IMR-90 (cell line): ENCODE data around the gene KLHL13.

ENCODE experiments used
- CEBPB ChIP-seq: IDR thresholded peaks from 2 replicates; pipeline ENCODE4 v1.6.1; 2012; ENCODE audit warnings: low read depth, low read length, improper control_type of control experiment
- CTCF ChIP-seq: conservative IDR thresholded peaks from 2 replicates; pipeline ENCODE4 v1.5.1; 2012; ENCODE audit warnings: mild to moderate bottlenecking, low read depth, low read length, improper control_type of control experiment
- MAFK ChIP-seq: IDR thresholded peaks from 2 replicates; pipeline ENCODE4 v1.6.1; 2012; ENCODE audit warnings: low read depth, low read length, improper control_type of control experiment
- POLR2A ChIP-seq: IDR thresholded peaks from 2 replicates; pipeline ENCODE4 v1.6.1; 2012; ENCODE audit warnings: mild to moderate bottlenecking, low read depth, low read length
- RAD21 ChIP-seq: IDR thresholded peaks from 2 replicates; pipeline ENCODE4 v1.6.1; 2012; ENCODE audit warnings: low read length, improper control_type of control experiment
- SMC3 ChIP-seq: fragments of 150-350 bp; IDR thresholded peaks from 2 replicates; pipeline ENCODE4 v1.6.1; 2016; ENCODE audit warnings: low read depth, mild to moderate bottlenecking, antibody characterized with exemption, low read length, moderate library complexity
- USF2 ChIP-seq: fragments of 150-350 bp; IDR thresholded peaks from 2 replicates; pipeline ENCODE4 v1.6.1; 2017; ENCODE audit warnings: mild to moderate bottlenecking, antibody characterized with exemption, low read length, low read depth

- no peak for TF ChIP-seq CEBPB
- TF ChIP-seq USF2: no peak
- no peak for TF ChIP-seq CTCF
- TF ChIP-seq POLR2A: no peak
- TF ChIP-seq SMC3: no peak
- no peak for TF ChIP-seq MAFK
- TF ChIP-seq RAD21: no peak
Observed at GRCh38 chrX:117871796-117872195, 244.8 kb downstream of the KLHL13 start.
